ENCODE measurements around the gene ZBTB40.

The ZBTB40 gene

GRCh38 chr1:22575532-22576149, 124.0 kb downstream of the ZBTB40 start:
- Histone ChIP-seq H2AFZ (ENCODE audit: low read depth, low read length) (no peak overlapping the region), H3K9me3 (ENCODE audit: insufficient read depth, low read length, severe bottlenecking) (peaks cover 18% of the 10 kb centered on the region), H3K4me2 (ENCODE audit: insufficient read depth, low read length) (no peak overlapping the region), H3K27ac (ENCODE audit: low read length) (no peak overlapping the region), H3K9ac (ENCODE audit: low read depth, low read length) (no peak overlapping the region), H3K79me2 (ENCODE audit: insufficient read depth, low read length) (no peaks in the 10 kb centered on the region), H3K4me1 (ENCODE audit: insufficient read depth, low read length) (no peaks in the 10 kb centered on the region), H3K4me3 (ENCODE audit: low read depth in 1 of 2, low read length in 2 of 2) (no peak overlapping the region), H3K36me3 (ENCODE audit: insufficient read depth, low read length) (no peaks in the 10 kb centered on the region), H4K20me1 (ENCODE audit: insufficient read depth, low read length) (no peaks in the 10 kb centered on the region), H3K27me3 (ENCODE audit: insufficient read depth, low read length, poor library complexity) (no peaks in the 10 kb centered on the region)
- no peak for TF ChIP-seq EZH2 (IDR thresholded peaks at IDR 0.05; ENCODE audit: borderline replicate concordance, low read depth, low read length, severe bottlenecking)
- TF ChIP-seq CTCF (IDR thresholded peaks at IDR 0.05; ENCODE audit: borderline replicate concordance, extremely low read depth, low read length, poor library complexity, severe bottlenecking): no peak
- DNase-seq (no peak), ATAC-seq (ENCODE audit: insufficient read depth, low read depth) (no peak)

- no peaks in the 10 kb centered on the region for H4K20me1 ChIP-seq (ENCODE audit: insufficient read depth, low read length)
- H3K9me3 ChIP-seq (ENCODE audit: insufficient read depth, low read length, severe bottlenecking): peaks cover 18% of the 10 kb centered on the region
- DNase-seq: no peak
- H3K4me3 ChIP-seq (ENCODE audit: low read depth in 1 of 2, low read length in 2 of 2): no peak overlapping the region
- H3K9ac ChIP-seq (ENCODE audit: low read depth, low read length): no peak overlapping the region
- no peaks in the 10 kb centered on the region for H3K36me3 ChIP-seq (ENCODE audit: insufficient read depth, low read length)
- no peaks in the 10 kb centered on the region for H3K4me1 ChIP-seq (ENCODE audit: insufficient read depth, low read length)
- H3K27ac ChIP-seq (ENCODE audit: low read length): no peak overlapping the region
- no peak for TF ChIP-seq EZH2 (IDR thresholded peaks at IDR 0.05; ENCODE audit: borderline replicate concordance, low read depth, low read length, severe bottlenecking)
- TF ChIP-seq CTCF (IDR thresholded peaks at IDR 0.05; ENCODE audit: borderline replicate concordance, extremely low read depth, low read length, poor library complexity, severe bottlenecking): no peak
- no peak for ATAC-seq (ENCODE audit: insufficient read depth, low read depth)
- H3K27me3 ChIP-seq (ENCODE audit: insufficient read depth, low read length, poor library complexity): no peaks in the 10 kb centered on the region
- no peak overlapping the region for H2AFZ ChIP-seq (ENCODE audit: low read depth, low read length)
- no peak overlapping the region for H3K4me2 ChIP-seq (ENCODE audit: insufficient read depth, low read length)
- H3K79me2 ChIP-seq (ENCODE audit: insufficient read depth, low read length): no peaks in the 10 kb centered on the region
These were observed 124.5 kb downstream of the ZBTB40 start for GRCh38 chr1:22576150-22576544.

GRCh38 chr1:22576617-22577016, 125.0 kb downstream of the ZBTB40 start:
- H3K27ac ChIP-seq (ENCODE audit: low read length): no peak overlapping the region
- no peak overlapping the region for H3K9ac ChIP-seq (ENCODE audit: low read depth, low read length)
- H3K4me1 ChIP-seq (ENCODE audit: insufficient read depth, low read length): no peaks in the 10 kb centered on the region
- no peaks in the 10 kb centered on the region for H3K36me3 ChIP-seq (ENCODE audit: insufficient read depth, low read length)
- H3K4me2 ChIP-seq (ENCODE audit: insufficient read depth, low read length): no peak overlapping the region
- H4K20me1 ChIP-seq (ENCODE audit: insufficient read depth, low read length): no peaks in the 10 kb centered on the region
- ATAC-seq (ENCODE audit: insufficient read depth, low read depth) (no peak), DNase-seq (no peak)
- no peak overlapping the region for H2AFZ ChIP-seq (ENCODE audit: low read depth, low read length)
- no peaks in the 10 kb centered on the region for H3K27me3 ChIP-seq (ENCODE audit: insufficient read depth, low read length, poor library complexity)
- no peaks in the 10 kb centered on the region for H3K79me2 ChIP-seq (ENCODE audit: insufficient read depth, low read length)
- no peak overlapping the region for H3K4me3 ChIP-seq (ENCODE audit: low read depth in 1 of 2, low read length in 2 of 2)
- TF ChIP-seq EZH2 (IDR thresholded peaks at IDR 0.05; ENCODE audit: borderline replicate concordance, low read depth, low read length, severe bottlenecking) (no peak), CTCF (IDR thresholded peaks at IDR 0.05; ENCODE audit: borderline replicate concordance, extremely low read depth, low read length, poor library complexity, severe bottlenecking) (no peak)
- H3K9me3 ChIP-seq (ENCODE audit: insufficient read depth, low read length, severe bottlenecking): peaks cover 18% of the 10 kb centered on the region

All from DND-41 (cell line).